DND-41 (cell line): ENCODE results near the gene SPRY2.

ENCODE experiments used
- CTCF ChIP-seq: IDR thresholded peaks from 2 replicates; pipeline ENCODE4 v1.5.1; 2012; ENCODE audit warnings: borderline replicate concordance, low read length, moderate library complexity, mild to moderate bottlenecking; ENCODE audit not compliant: poor library complexity, severe bottlenecking; ENCODE audit errors: extremely low read depth
- EZH2 ChIP-seq: IDR thresholded peaks from 3 replicates; pipeline ENCODE4 v1.6.1; 2012; ENCODE audit warnings: borderline replicate concordance, low read depth, mild to moderate bottlenecking, moderate library complexity, low read length, inconsistent platforms; ENCODE audit not compliant: severe bottlenecking

GRCh38 chr13:80309926-80310325 lies 31.0 kb downstream of the SPRY2 start:
- TF ChIP-seq EZH2 = no peak
- no peak for TF ChIP-seq CTCF
